SIG-M5 (cell line): ENCODE results near the gene DDR2.
"Not testable (repeated sequence)": the region's sequence is repeated elsewhere in the genome, so short reads cannot be mapped to it uniquely, and the experiment has no call there.

Experiments
- DNase-seq: peaks from one replicate; lab custom pipeline; 2025; lab: John Stamatoyannopoulos, UW

The DDR2 gene

GRCh38 chr1:162632217-162632666 lies at the start of gene DDR2:
Gene DDR2 (plus strand): TSS chr1:162632464. CDS start chr1:162719064, 86,600 bp downstream.
- no peak for DNase-seq

- not testable (repeated sequence) for DNase-seq
These were observed 49.4 kb upstream of the DDR2 start for GRCh38 chr1:162582901-162583300.

- not testable (repeated sequence) for DNase-seq
These were observed 47.2 kb upstream of the DDR2 start for GRCh38 chr1:162585101-162585500.

- no peak for DNase-seq
These were observed 44.9 kb upstream of the DDR2 start for GRCh38 chr1:162587347-162587746.

GRCh38 chr1:162587761-162588260 lies 44.5 kb upstream of the DDR2 start:
- DNase-seq = no peak

- DNase-seq = no peak
These were observed 42.2 kb upstream of the DDR2 start for GRCh38 chr1:162590101-162590500.

- no peak for DNase-seq
These were observed 41.6 kb upstream of the DDR2 start for GRCh38 chr1:162590686-162591085.

- no peak for DNase-seq
These were observed 35.6 kb upstream of the DDR2 start for GRCh38 chr1:162596514-162597170.

- DNase-seq = no peak
These were observed 32.8 kb upstream of the DDR2 start for GRCh38 chr1:162599451-162599850.

- DNase-seq = not testable (repeated sequence)
These were observed 29.1 kb upstream of the DDR2 start for GRCh38 chr1:162603117-162603516.

GRCh38 chr1:162605225-162605927 lies 26.9 kb upstream of the DDR2 start:
- DNase-seq = no peak

- DNase-seq = no peak
These were observed 23.0 kb upstream of the DDR2 start for GRCh38 chr1:162609306-162609705.

- DNase-seq = no peak
These were observed 19.5 kb upstream of the DDR2 start for GRCh38 chr1:162612606-162613400.

GRCh38 chr1:162616848-162617247 lies 15.4 kb upstream of the DDR2 start:
- DNase-seq = no peak

GRCh38 chr1:162617513-162617912 lies 14.8 kb upstream of the DDR2 start:
- DNase-seq = no peak

- DNase-seq = no peak
These were observed 13.2 kb upstream of the DDR2 start for GRCh38 chr1:162619076-162619475.

- DNase-seq = no peak
These were observed 11.0 kb upstream of the DDR2 start for GRCh38 chr1:162621256-162621655.

GRCh38 chr1:162625679-162626078 lies 6.6 kb upstream of the DDR2 start:
- DNase-seq = no peak

GRCh38 chr1:162626094-162626493 lies 6.2 kb upstream of the DDR2 start:
- no peak for DNase-seq

- DNase-seq = no peak
These were observed 5.5 kb upstream of the DDR2 start for GRCh38 chr1:162626761-162627160.

GRCh38 chr1:162627662-162628296 lies 4.5 kb upstream of the DDR2 start:
- no peak for DNase-seq

- no peak for DNase-seq
These were observed 3.1 kb upstream of the DDR2 start for GRCh38 chr1:162629077-162629627.
